Activated T-helper 9 cell treated with anti-CD3 and anti-CD28 coated beads, Interleukin-2, amount 50 U/mL, for 16 hours (primary cell): ENCODE data around the gene SNTA1.
"Not testable (repeated sequence)": the region's sequence is repeated elsewhere in the genome, so short reads cannot be mapped to it uniquely, and the experiment has no call there.

ENCODE experiments used
- DNase-seq: peaks from one replicate; pipeline ENCODE4 v3.0.0-alpha.2; 2020; ENCODE audit warnings: low read depth

Gene SNTA1

DNA sequence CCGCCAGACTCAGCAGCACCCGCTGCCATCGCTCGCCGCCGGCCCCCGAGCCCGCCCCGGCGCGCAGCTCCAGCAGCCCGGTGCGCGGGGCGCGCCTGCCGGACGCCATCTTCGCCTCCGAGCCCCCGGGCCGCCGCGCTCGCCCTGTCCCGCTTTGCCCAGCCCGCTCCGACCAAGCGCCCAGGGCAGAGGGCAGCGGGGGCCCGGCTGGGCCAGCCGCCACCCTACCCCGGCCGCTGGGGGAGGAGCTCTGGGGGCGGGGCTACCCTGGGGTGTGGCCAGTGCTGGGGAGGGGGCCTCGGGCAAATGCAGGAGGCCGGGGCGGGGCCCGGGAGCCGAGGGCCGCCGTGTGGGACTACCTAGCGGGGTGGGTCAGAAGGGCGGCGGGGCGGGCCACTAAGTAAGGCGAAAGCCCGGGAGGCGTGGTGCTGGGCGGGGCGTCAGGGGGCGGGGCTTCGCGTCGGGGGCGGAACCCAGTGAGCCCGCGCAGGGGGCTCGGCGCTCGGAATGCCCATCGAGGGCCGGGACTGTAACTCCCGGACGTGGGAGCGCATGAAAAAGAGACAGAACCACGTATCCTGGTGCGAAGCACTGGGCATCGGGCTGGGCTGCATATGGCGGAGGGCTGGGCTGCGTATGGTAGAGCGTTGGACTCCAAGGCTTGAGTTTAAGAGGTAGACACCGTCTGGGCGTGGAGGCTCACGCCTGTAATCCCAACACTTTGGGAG, at the start of gene SNTA1:
Gene SNTA1, minus strand, starts transcription at position 252 of the 728 bp plus-strand sequence. Its CDS starts 143 bp downstream, at position 109.
- peak; percentile 86 for DNase-seq

DNA sequence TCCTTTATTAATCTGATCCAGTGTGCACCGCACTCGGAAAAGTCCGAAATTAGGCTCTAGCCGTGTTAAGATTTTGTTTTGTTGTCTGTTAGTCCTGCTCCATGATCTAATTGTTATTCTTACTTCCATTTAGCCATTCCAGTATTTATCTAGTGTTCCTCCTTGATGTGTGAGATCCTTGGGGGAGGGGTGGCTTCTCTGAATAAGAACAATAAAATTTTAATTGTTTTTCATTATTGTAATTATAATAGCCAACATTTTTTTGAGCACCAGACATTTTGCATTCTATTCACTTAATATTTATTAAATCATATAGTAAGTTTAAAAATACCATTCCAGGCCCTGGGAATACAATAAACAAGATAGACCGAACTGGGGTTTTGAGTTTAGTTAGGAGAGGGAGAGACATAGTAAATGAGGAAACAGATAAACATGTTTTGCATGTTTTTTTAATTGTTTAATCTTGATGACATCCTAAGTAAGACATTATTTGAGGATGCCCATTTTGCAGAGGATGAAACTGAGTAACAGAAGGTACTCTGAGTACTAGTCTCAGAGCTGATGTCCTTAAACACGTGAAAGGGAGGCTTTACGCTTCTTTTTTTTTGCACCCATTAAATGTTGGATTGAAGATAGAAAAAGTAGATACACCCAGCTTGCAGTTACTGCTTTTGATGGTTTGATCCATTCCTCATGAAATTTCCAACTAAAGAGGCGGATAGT, 47.5 kb upstream of the SNTA1 start:
- DNase-seq, result no peak

DNA sequence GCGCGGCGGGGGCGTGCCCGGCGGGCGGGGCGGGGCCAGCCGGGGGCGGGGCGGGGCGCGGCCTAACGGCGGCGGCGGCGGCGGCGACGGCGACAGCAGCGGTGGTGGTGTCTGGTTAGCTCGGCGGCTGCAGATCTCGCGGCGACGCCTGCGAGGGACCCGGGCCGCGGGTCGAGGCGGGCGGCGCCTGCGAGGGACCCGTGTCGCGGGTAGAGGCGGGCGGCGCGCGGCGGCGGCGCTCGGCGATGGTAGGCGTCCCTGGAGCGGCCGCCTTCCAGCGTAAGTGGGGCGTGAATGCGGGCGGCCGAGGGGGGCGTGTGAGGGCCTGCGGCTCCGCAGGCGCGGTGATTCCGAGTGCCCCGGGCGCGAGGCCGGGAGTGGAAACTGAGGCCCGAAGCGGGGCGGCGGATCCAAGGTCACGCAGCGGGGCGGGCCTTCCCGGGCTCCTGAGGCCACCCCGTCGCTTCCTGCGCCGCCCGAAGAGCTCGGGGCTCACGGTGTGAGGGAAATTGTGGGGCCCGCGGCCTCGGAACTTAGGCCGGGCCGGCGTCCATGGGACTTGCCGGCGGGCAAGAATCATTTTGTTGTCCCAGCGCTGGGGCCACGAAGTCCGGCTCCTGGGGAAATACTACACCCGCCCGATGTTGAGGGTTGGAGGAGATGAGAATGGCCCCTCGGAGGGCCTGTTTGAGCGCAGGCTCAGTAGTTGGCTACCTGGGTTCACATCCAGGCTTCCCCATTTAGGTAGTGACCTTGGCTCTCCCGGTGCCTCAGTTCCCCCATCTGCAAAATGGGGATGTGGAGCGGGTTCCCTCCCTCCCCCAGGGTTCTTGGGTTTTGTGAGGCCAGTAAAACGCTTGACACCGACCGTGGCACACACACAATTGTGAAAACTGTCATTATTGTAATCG, 46.7 kb upstream of the SNTA1 start, which contains the start of gene CBFA2T2:
Gene CBFA2T2, plus strand, starts transcription at position 74 of the 911 bp plus-strand sequence. Its CDS starts 172 bp downstream, at position 246.
- DNase-seq, result no peak

DNA sequence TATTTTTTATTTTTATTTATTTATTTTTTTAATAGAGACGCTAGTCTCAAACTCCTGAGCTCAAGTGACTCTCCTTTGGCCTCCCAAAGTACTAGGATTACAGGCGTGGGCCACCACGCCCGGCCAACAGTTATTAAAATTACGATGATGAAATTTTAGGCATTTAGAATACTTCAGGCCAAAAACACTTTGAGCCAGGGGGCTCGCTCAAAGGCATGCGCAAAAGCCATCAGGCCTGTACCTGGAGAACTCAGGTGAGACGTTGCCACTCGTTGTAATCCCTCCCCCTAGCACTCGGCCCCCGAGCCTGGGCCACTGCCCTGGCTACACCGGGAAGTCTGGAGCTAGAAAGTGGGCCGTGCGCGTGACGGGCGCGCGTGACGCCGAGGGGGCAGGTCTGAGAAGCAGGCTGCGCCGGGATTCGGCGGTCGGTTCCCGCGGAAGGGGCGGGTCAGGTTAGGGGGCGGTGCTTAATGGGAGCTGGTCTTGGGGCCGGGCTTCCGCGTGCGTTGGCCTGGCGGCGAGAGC, 46.0 kb upstream of the SNTA1 start:
- DNase-seq, result peak; percentile 99

DNA sequence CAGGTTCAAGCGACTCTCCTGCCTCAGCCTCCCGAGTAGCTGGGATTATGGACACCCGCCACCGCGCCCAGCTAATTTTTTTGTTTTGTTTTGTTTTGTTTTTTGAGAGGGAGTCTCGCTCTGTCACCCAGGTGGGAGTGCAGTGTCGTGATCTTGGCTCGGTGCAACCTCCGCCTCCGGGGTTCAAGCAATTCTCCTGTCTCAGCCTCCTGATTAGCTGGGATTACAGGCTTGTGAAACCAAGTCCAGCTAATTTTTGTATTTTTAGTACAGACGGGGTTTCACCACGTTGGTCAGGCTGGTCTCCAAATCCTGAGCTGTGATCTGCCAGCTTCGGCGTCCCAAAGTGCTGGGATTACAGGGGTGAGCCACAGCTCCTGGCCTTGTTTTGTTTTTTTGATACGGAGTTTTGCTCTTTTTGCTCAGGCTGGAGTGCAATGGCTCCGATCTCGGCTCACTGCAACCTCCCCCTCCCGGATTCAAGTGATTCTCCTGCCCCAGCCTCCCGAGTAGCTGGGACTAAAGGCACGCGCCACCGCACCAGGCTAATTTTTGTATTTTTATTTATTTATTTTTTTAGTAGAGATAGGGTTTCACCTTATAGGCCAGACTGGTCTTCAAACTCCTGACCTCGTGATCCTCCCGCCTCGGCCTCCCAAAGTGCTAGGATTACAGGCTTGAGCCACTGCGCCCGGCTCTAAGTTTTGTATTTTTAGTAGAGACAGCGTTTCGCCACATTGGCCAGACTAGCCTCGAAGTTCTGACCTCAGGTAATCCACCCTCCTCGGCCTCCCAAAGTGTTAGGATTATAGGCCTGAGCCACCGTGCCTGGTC, 45.3 kb upstream of the SNTA1 start:
- DNase-seq, result not testable (repeated sequence)

DNA sequence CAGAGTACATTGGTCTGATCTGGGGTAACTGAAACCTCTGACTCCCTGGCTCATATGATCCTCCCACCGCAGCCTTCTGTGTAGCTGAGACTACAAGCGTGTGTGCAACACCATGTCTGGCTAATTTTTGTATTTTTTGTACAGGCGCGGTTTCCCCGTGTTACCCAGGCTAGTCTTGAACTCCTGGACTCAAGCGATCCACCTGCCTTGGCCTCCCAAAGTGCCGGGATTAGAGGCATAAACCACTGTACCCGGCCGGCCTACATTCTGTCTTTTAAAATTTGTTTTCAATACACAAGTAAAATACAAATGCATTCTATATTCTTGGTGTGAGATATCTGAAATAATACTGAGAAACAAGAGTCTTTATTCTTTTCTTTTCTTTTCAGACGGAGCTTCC, 44.6 kb upstream of the SNTA1 start:
- no peak for DNase-seq

DNA sequence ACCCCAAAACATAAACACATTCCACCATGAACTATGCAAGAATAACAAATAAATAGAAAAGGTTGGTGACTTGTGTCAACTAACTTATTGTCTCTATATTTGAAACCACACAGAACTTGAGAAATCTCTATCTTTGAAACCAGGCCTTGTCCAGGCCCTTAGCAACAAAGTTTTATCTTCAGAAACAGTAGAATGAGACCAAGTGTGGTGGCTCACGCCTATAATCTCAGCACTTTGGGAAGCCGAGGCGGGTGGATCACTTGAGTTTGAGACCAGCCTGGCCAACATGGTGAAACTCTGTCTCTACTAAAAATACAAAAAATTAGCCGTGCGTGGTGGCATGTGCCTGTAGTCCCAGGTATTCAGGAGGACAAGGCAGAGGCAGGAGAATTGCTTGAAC, 39.6 kb upstream of the SNTA1 start:
- not testable (repeated sequence) for DNase-seq

DNA sequence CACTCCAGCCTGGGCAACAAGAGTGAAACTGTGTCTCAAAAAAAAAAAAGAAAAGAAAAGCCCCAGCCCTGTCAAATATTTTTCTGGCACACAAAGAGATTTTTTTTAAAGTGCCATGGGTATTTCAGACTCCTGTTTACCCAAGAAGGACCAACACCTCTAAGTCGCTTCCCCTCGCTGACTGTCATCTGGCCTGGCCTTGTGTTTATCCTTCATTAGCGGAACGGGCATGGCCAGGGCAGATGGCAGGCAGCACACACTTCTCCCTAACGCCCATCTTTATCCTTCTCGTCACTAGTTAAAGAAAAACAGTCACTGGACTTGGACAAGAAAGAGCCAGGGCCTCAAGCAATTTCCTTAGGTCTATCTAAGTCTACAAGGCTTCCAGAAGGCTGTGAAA, 39.0 kb upstream of the SNTA1 start:
- DNase-seq, result no peak

DNA sequence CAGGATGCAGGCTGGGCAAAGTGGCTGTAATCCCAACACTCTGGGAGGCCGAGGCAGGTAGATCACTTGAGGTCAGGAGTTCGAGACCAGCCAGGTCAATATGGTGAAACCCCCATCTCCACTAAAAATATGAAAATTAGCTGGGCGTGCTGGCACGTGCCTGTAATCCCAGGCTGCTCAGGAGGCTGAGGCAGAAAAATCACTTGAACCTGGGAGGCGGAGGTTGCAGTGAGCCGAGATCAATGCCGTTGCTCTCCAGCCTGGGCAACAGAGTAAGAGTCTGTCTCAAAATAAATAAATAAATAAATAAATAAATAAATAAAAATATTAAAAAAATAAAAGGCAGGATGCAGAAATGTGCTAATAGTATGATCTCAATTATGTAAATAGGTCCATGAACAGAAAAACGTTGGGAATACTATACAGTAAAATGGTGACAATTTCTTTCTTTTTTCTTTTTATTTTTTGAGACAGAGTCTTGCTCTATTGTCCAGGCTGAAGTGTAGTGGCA, 37.9 kb upstream of the SNTA1 start:
- DNase-seq, result no peak

DNA sequence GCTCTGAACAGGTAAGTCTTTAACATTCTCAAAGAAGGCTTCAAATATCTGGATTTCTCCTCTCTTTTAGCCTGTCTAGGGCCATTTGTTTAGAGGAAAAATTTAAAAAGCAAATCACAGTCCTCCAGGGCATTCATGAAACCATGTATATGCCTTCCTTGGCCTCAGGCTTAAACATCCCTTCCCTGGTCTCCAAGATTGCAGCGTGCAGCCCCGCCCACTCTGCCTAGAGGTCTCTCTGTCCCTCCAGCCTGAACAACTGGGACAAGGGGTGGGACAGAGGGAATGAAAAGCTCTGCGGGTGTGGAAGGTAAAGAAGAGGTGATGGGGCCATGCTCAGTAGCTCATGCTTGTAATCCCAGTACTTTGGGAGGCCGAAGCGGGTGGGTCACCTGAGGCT, 36.5 kb upstream of the SNTA1 start:
- DNase-seq, result no peak

DNA sequence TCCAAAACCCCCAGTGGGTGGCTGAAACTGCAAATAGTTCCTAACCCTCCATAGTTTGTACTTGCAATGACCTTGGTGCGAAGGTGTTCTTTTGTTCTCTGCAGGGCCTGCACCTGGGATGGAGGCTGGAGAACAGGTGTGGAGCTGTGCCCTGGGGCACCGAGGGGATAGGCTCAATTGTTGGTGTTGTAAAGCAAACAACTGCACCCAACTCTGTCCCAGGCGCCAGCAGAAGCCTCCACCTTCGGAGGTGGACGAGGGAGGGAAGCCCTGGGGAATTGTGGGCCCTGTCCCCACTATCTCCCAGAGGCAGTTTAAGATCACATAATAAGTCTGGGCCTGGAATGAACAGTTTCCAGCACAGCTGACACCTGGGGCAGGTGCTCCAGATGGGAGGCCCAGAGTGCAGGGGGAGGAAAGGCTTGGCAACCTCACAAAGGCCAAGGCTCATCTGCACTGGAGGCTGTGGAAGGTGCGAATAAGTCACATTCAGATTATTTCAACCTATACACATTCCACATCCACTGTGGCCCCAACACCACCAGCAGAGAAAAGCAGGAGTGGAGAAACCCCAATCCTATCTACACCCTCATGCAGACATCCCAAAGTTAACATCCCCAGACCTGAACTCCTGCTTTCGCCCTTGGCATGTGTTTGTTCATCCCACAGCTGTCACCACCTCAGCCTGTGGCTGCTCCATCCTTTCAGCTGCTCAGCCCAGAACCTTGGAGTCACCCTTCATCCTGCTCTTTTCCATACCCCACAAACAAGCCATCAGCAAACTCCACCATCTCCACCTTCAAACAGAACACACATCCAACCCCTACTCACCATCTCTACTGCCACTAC, 34.0 kb upstream of the SNTA1 start:
- no peak for DNase-seq

DNA sequence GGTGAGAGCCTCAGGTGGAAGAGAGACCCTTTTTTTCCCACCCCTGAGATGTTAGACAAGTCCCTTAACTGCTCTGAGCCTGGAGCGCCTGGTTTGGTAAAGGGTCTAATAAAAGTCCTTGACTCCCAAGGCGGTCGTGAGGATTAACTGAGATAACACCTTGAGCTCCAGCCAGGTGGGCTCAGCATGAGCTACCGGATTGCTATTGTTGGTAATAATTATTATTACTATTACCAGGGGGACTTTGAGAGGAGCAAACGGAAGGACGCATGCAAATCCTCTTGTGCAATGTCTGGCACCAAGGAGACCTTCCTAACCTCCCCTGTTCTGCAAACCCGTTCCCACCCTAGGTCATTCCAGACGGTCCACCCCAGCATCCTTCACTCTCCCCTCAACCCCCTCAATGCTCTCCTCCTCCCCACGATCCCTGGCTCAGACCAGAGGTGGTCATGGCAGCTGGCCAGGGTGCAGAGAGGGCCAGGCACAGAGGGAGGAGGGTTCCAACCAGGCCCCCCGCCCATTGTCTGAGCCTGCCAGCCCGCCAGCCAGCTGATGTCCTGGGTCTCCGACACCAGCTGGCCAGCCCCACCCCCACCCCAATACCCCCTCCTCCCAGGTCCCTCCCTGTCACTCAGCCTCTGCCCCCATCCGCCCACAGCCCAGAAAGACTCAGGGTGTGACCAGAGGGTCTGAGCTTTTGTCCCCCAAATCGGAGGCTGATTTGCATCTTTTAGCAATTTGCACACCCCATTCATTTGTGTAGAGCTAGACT, 32.0 kb upstream of the SNTA1 start:
- DNase-seq, result no peak

DNA sequence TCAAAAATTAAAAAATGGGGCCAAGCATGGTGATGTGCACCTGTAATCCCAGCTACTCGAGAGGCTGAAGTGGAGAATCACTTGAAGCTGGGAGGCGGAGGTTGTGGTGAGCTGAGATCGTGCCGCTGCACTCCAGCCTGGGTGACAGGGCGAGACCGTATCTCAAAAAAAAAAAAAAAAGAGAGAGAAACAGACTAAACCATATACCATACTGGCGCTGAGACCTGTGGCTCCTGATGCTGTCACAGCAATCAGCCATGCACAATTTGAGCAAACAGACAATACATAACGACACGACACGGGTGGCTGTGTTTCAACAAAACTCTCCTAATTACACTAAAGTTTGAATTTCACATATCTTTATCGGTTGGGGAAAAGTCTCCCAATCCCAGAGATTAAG, 31.4 kb upstream of the SNTA1 start:
- no peak for DNase-seq

DNA sequence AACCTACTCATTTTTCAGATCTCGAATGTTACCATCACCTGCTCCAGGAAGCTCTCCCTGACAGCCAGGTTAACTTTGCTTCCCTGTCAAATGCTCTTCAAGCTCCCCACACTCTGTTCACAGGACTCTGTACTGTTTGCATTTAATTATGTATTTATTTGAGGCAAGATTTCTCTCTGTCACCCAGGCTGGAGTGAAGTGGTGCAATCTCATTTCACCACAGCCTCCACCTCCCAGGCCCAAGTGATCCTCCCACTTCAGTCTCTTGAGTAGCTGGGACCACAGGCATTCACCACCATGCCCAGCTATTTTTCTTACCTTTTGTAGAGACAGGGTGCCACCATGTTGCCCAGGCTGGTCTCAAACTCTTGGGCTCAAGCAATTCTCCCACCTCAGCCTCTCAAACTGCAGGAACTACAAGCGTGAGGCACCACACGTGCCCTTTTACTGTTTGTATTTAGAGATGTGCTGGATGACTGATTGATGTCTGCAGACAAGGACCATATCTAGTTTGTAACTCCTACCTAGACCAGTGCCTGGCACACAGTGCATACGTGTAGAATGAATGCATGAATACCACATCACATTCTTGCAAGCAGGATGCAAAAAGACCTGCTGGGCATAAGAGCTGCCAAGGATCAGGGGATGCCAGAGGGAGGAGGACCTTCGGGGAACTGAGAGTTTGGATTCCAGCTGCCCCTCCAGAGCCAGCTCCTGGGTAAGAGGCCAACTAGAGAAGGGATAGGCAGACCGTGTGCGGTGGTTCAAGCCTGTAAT, 30.7 kb upstream of the SNTA1 start:
- DNase-seq, result no peak

DNA sequence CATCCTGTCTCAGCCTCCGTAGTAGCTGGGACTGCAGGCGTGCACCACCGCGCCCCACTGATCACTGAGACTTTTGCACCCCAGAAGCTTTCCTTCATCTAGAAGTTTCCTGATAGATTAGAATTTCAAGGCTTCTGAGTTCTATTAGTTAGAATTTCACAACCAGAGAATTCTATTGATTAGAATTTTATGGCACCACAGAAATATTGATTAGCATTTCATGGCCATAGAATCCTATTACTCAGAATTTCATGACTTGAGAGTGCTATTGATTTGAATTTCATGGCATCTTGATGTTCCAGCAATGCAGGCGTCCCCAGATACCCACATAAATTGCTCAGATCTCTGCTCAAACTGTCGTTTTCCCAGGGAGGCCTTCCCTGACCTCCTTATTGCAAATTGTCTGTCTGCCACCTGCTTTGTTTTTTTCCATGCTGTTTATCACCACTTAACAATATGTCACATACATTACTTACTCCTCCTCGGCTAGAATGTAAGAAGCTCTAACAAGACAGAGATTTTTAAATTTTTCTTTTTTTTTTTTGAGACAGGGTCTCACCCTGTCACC, 29.4 kb upstream of the SNTA1 start:
- DNase-seq, result no peak

DNA sequence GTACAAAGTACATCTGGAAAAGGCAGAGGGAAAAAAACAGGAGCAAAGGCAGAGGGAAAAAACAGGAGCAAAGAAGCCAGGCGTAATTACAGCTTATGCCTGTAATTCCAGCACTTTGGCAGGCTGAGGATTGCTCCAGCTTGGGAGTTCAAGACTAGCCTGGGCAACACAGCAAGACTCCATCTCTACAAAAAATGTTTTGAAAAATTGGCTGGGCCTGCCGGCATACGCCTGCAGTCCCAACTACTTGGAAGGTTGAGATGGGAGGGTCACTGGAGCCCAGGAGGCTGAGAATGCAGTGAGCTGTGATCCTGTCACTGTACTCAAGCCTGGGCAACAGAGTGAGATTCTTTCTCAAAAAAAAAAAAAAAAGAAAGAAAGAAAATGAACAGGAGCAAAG, 27.3 kb upstream of the SNTA1 start:
- no peak for DNase-seq

DNA sequence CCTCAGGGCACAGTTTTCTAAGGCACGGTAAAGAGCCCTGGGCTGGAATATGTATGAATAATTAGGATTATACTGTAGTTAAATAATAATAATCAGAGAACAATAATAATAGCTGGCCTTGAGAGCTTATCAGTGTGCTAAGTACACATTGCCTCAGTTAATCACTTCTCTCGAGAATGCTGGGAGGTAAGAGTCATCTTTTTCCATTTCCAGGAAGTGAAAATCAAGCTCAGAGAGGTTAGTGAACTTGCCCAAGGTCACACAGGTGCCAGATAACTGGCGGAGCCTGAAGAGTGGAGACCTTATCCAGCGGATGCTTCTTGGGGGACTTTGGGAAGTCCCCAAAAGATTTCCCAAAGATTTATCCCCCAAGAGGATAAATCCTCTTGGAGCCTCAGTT, 26.9 kb upstream of the SNTA1 start:
- no peak for DNase-seq

DNA sequence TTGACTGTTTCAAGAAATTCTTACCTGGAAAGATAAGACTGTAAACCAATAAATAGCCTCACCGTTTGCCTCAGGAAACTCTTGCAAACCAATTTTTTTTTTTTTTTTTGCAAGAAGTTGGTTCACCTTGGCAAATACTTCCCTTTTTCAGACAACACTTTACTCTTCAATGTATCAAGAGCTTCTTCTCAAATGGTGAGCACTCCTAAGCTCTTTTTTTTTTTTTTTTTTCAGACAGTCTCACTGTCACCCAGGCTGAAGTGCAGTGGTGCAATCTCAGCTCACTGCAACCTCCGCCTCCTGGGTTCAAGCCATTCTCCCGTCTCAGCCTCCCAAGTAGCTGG, 22.7 kb upstream of the SNTA1 start:
- no peak for DNase-seq
